GM18505 (cell line): ENCODE data around the gene MUSTN1.

Source experiments
- ATAC-seq: cut with Tn5 transposase; IDR thresholded peaks from one replicate; pipeline ENCODE4 v1.9.1; 2021; ENCODE audit not compliant: unreplicated experiment
- POLR2A ChIP-seq: IDR thresholded peaks from 4 replicates; pipeline ENCODE4 v1.6.1; 2011; ENCODE audit warnings: borderline replicate concordance; ENCODE audit not compliant: insufficient read depth, insufficient read length; ENCODE audit errors: extremely low read depth

MUSTN1 gene

DNA sequence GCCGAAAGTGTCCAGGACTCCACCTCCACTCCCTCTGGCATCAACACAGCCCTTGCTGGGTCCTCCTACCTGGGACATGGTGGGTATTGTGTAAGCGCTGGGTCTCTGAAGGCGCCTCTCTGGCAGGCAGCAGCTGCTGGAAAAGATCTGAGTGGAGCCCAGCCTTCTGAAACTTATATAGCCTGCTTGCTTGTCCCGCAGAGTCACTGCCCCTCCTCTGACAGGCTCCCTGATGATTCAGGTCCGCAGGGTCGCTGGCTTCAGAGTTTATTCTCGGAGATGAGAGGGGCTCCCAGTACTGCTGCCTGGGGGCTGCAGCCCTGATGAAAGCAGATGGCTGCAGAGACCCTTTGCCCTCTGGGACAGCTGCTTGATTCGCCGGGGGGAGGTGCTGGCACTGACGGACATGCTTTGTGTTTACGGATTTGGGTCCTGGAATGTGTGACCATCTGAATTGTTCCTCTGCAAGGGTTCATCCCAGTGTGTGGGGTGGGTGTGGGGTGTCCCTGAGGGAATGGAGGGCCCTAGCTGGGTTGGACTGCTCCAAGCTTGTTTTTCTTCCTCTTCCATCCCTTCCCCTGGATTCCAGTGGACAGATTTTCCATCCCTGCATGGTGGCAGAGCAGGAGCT lies at the start of gene MUSTN1:
MUSTN1 (minus strand) TSS at position 149 of the 631 bp plus-strand sequence; CDS start at position 78, 71 bp downstream.
- TF ChIP-seq POLR2A = no peak
- no peak for ATAC-seq

DNA sequence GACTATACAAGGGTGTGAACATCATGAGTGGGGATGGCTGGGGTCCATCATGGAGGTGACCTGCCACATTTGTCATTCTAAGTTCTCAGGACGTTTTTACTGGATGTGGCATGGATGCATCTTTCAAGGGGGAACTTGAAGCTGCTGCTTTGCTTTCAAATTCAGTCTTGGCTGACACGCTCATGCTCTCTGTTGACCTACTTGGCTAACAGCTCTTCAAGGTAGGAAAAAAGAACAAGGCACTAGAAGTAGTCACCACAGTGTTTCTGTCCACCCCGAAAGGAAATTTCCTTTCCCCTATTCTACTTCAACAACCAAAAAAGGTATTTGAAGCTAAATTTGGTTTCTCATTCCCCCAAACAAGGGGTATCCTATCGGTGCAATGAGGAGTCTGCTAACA lies 47.6 kb upstream of the MUSTN1 start:
- no peak for ATAC-seq
- no peak for TF ChIP-seq POLR2A

DNA sequence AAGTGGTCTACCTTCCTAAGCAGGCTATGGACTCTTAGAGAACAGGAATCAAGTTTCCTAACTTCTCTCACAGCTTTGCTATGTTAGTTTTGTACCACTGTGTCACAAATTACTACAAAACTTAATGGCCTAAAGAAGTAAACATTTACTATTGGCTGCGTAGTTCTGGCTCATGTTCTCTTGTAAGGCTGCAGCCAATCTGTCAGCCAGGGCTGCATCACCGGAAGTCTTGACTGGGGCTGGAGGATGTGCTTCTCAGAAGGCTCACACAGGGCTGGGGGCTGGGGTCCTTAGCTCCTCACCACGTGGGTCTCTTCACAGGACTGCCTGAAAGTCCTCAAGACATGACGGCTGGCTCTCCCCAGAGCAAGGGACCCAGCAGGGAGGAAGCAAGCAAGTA lies 47.1 kb upstream of the MUSTN1 start:
- ATAC-seq = no peak
- no peak for TF ChIP-seq POLR2A

DNA sequence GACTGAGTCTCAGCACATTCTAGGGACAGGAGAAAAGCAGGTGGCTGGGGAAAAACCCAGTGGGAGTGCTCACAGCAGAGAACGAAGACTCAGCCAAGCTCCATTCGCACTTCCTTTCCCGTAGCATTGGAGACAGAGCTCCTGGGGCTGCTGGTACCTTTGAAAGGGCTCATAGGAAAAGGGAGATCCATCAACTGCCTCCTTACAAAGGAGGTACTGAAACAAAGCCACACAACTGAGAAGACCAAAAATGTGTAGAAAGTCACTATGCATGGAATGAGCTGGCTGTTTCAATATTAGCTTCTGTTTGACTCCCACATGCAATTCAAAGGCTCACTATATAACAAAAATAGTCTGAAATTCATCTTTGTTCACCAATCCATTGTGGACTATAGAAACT lies 45.7 kb upstream of the MUSTN1 start:
- no peak for ATAC-seq
- no peak for TF ChIP-seq POLR2A

DNA sequence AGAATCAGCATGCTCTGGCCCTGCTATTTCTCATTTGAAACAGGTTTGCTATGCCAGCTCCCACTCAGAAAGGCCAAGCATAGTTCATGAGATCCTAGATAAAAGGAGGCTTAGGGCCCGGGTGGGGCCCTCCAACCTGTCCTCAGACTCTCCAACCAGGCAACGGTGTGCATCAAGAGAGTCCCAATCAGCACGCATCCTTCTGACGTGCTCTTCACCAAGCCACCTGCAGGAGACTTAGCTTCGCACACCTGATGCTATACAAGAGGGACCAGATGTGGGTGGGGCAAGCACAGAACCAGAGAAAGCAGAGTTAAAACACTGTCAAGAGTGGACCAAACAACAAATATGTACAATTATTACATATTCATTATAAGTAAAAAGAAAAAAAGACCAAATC lies 45.2 kb upstream of the MUSTN1 start:
- ATAC-seq = no peak
- no peak for TF ChIP-seq POLR2A

GRCh38 chr3:52879581-52879980 lies 44.8 kb upstream of the MUSTN1 start:
- no peak for TF ChIP-seq POLR2A
- no peak for ATAC-seq

DNA sequence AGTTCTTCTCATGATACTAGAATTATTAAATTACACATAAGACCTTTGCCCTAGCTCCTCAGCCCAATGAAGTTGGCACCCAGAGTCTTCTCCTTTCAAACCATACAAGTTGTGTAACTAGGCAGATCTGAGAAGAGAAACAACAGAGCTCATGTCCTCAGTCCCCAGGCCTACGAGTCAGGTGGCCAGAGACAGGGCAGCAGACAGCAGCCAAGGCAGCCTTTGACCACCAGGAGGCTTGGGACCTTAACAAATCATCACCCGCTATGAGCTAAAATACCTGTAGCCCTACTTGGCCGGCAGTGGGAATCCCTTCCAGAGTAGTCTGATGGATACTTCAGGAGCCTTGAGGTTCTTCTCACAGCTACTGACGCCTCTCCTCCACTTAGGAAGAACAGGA lies 44.3 kb upstream of the MUSTN1 start:
- ATAC-seq = no peak
- TF ChIP-seq POLR2A = no peak

DNA sequence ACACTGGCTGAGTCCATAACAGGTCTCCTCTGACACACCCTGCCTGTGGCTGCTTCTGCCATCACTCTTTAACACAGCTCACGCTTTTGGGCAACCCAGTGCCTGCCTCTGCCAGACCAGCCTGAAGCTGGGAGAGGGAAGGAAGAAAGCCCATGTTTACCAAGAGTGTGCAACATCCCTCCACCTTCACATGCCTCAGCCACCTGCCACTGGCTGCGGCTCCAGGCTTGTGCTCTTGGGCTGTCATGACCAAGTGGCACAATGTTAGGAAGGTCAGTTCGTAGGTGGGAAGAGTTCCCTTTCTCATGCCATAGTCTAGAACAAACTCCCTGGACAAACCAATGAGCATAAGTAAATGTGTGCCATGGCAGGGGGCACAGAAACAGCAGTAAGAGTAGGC lies 42.3 kb upstream of the MUSTN1 start:
- ATAC-seq = no peak
- no peak for TF ChIP-seq POLR2A

DNA sequence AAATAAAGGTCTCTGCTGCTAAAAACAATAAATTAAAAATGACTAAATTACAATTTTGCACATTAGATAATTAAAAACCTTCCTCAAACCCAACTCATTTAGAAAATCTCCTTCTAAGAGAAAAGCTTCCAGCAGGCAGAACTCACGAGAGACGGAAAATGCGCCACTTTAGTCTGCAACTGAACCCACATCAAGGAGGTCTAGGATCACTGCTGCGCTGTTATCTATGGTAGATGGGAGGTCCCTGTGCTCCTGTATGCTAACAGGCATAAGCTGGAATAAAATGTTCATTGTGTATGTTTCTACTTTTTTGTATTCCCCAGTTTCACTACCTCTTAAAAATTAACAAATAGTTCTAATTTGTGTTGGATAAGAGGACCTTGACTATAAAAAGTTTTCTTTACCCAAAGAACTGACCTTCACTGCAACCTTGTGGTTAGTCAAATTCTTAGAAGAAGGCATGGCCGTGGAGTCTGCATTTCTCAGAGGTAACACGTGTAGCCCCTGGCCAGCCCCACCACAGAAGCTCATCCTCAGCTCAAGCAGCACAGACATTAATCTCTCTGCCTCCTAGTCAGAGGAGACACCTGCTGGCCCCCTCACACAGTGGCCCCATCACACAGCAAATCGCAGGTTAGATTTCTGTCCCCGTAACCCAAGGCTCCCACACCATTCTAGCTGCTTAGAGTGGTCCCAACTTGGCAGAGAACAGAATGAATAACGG lies 40.2 kb upstream of the MUSTN1 start:
- no peak for TF ChIP-seq POLR2A
- ATAC-seq = no peak

DNA sequence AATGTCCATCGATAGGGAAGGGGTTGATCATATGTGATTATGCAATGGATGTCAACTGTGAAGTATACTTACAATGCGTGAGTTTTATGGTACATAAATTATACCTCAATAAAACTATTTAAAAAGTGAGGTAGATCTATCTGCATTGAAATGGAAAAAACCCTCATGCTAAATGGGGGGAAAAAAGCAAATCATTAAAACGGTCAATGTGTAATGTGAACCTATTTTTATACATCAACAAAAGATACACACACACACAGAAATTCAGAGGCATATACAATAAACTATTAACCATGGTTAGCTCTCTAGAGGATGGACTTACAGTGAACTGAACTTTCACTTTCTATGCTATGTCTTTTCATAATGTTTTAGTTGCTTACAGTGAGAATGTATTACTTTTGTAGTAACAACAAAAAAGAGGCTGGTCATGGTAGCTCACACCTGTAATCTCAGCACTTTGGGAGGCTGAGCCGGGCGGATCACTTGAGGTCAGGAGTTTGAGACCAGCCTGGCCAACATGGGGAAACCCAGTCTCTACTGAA lies 39.4 kb upstream of the MUSTN1 start:
- no peak for TF ChIP-seq POLR2A
- ATAC-seq = no peak

DNA sequence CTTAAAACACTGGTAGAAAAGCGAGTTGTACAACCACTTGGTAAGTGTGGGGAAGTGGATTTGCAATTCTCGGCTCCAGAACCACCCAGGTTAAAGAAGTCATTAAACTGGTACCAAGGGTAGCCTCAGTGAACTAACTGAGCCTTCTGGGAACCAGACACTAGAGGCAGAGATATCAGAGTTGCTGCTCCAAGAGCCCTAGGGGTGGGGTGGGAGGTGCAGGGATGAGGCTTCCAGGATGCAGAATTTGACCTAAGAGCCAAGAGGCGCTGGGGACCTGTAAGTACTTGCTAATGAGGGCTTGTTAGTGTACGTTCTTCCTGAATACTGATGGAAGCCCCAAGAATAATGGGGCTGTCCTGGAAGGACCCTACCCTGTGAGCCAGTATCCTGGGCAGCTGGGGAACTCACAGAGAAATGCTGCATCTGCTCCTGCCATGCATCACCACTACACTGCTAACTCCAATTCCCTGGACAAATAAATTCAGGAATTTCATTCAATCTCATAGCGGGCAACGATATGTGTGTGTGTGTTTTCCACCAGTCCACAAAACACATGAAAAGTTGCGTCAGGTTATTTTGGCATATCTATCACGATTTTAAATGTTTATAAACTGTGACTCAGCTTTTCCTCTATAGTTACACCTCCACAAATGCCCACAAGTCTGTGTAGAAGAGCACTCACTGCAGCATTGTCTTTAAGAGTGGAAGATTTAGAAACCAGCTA lies 38.8 kb upstream of the MUSTN1 start:
- ATAC-seq = no peak

DNA sequence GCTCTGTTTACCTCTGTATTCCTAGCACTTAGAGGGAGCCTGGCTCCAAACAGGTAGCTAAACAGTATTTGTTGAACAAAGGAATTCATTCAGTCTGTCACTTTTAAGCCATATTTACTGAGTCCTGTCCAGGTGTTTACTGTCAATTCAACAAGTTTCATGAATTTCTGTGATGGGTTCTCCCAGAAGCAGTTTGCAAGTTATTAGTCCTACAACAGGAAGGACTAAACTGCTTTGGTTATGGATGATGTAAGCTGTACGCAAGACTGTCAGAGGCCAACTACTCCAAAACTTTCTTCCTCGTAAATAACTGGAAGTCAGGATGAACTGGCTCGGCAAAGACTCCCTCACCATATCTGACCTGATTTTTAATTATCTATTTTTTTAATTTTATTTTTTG lies 37.4 kb upstream of the MUSTN1 start:
- no peak for ATAC-seq
- TF ChIP-seq POLR2A = no peak

More for the DNA sequence above, 38.8 kb upstream of the MUSTN1 start:
- no peak for TF ChIP-seq POLR2A

- TF ChIP-seq POLR2A = no peak
- no peak for ATAC-seq
Measured at GRCh38 chr3:52871761-52872160, 36.9 kb upstream of the MUSTN1 start.
